HG03565 (cell line): Measurements from ENCODE around the gene CASP9.
"Not testable (repeated sequence)": the region's sequence is repeated elsewhere in the genome, so short reads cannot be mapped to it uniquely, and the experiment has no call there.

Experiments used
- ATAC-seq: cut with Tn5 transposase; IDR thresholded peaks from one replicate; pipeline ENCODE4 v1.9.1; 2021; ENCODE audit warnings: mild to moderate bottlenecking, moderate library complexity; ENCODE audit not compliant: unreplicated experiment

CASP9 gene

GRCh38 chr1:15501208-15502032 is 22.6 kb downstream of the CASP9 start:
- ATAC-seq = no peak

DNA sequence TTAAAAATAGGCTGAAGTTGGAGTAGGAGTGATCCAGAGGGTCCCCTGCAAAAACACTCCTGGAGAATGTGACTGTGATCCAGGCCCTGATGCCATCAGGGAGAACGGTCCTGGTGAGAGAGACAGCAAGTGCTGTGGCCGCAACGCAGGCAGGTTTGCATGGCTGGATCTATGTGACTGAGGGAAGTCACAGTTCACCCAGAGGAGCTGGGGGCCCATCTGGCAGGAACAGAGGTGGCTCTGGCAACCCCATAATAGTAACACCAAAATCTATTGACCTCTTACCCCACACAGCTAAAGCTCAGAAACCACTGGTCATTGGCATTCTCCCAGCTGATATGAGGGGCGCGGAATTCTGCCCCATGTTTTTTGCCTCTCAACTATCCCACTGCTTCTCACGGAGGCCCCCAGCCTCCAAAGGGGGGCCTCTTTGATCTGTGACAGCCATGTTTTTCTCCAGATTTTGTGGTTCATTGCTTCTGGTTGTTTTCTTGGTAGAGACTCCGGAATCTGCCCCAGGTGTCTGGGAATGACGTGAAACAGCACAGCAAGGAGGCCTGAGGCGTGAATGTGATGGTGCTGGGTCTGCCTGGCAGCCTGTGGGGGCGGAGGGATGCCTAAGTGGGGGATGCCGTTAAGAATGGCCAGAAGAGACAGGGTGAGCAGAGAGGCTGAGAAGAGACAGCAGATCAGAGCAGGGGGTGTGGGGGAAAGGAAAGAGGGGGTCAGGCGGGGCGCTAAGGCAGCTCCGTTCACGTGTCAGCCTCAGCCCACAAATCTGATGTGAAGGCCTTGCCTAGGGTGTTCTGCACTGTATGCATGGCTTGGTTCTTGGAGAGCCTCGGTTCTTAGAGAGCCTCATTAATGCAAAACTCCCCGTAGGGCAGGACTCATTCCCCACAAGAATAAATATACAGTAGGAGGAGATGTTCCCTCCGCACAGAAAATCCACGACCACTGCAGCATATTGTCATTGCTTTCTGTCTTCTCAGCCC is 23.5 kb downstream of the CASP9 start:
- no peak for ATAC-seq

DNA sequence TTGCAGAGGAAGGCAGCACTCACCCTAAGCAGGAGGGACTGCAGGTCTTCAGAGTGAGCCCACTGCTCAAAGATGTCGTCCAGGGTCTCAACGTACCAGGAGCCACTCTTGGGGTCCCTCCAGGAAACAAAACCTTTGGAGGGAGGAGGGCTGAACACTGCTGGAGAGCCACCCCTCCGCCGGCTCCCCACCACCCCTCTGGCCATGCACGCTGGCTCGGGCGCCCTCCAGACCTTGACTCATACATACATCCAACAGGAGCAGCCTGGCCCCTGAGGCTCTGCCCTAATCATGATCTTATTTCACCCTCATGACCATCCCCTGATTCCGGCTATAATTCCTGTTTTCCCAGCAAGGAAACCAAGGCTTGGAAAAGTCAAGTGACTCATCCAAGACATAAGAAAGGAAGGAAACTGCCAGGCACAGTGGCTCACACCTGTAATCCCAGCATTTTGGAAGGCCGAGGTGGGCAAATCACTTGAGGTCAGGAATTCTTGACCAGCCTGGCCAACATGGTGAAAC is 30.1 kb downstream of the CASP9 start:
- ATAC-seq = no peak

GRCh38 chr1:15492596-15492995 is 31.4 kb downstream of the CASP9 start:
- no peak for ATAC-seq

GRCh38 chr1:15491010-15491409 is 33.0 kb downstream of the CASP9 start:
- ATAC-seq = not testable (repeated sequence)

DNA sequence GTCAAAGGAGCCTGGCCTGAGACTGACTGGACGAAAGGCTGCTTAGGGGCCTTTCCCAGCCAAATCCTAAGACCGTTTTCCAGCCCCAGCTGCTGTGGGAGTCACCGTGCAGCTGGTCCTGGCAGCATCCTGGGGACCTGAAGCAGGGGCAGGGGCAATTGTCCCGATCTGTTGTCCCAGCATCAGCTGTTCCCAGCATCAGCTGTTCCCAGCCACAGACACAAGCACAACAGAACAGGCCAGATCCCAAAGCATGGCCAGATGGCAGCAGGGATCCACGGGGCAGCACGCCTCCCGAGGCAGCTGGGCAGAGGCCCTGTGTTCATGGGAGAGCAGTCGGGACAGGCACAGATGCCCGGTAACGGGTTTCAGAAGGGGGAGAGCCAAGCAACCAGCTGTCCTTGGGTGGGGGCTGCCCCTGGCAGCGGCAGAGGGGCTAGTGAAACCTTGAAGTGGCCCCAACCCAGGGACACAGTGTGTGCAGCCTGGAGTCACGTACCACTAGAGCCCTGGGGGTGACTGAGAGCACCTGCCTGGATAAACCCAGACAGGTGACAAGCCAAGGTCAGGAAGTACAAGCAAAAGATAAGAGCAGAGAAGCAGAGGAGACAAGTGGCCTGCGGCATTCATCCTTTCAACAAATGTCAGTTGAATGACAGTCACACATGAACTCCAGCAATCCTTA is 34.8 kb downstream of the CASP9 start:
- no peak for ATAC-seq

- ATAC-seq = no peak
Measured at GRCh38 chr1:15488371-15488770, 35.6 kb downstream of the CASP9 start.

DNA sequence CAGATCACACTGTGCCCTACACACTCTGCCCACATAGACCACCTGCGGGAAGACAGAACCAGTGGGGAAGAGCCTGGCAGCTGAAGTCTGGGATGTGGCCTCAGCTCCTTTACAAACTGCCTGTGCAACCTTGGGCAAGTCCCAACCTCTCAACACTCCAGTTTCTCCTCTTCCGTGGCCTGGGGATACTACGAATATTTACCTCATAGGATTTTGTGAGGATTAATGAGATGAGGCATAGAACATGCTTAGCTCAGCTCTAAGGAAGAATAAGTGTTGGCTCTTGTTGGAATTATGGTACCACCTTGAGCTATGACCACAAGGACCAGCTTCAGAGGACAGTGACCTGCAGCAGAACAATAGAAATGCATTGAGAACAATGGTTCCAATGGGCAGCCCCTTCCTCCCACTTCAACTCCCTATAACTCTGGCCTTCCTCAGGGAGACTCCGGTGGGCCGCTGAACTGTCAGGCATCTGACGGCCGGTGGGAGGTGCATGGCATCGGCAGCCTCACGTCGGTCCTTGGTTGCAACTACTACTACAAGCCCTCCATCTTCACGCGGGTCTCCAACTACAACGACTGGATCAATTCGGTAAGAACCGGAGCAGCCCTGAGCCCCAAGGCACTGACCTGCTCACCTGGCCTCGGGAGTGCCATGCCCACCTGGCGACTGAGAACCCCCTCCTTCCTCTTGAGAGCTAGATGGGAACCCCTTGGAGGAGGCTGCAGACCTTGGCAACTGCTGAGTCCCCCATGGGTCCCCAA is 37.0 kb downstream of the CASP9 start:
- not testable (repeated sequence) for ATAC-seq

DNA sequence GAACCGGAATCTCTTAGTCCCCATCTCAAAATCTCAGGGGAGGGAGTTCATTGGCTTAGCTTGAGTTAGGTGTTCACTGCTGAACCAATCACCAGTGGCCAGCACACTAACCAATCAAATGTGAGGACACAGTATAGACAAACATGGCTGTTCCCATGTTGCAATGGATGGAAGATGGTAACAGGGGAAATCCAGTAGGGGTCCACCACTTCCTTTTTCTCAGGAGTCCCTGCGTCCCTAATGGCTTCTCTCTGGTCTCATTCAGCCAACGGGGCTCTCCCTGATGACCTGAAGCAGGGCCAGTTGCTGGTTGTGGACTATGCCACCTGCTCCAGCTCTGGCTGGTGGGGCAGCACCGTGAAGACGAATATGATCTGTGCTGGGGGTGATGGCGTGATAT is 38.4 kb downstream of the CASP9 start:
- ATAC-seq = no peak

GRCh38 chr1:15484443-15484842 is 39.6 kb downstream of the CASP9 start:
- not testable (repeated sequence) for ATAC-seq

DNA sequence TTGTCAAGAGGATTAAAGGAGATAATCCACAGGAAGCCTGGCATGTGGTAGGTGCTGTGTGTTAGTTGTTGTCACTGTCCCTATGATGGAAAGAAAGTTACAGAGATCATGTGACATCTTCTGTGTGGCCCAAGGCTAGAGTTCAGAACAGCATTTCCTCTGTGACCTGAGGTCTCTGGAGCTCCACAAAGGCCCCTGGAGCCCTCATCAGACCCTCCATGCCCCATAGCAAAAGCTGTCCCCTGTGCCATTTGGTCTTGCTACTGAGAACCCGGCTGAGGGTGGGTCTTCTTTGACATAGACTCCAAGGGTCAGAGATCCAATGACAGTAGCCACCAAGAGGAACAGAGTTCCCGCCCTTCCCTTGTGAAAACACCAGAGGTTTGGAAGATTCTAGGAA is 40.0 kb downstream of the CASP9 start:
- ATAC-seq = no peak

DNA sequence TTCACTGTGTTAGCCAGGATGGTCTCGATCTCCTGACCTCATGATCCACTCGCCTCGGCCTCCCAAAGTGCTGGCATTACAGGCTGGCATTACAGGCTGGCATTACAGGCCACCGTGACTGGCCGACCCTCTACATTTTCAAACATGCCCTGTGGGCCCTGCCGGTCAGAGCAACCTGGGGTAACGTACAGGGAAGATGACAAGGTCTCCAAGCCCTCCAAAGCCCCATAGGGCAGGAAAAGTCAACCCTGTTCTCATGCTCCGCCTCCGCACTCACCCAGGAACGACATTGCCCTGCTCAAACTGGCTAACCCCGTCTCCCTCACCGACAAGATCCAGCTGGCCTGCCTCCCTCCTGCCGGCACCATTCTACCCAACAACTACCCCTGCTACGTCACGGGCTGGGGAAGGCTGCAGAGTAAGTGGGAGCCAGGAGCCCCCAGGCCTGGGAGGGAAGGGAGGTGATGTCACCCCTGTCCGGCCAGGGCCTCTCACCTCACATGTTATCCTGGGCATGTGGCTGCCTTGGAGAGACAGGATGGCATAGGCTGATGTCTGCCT is 41.0 kb downstream of the CASP9 start:
- ATAC-seq = not testable (repeated sequence)

- ATAC-seq = not testable (repeated sequence)
Measured at GRCh38 chr1:15482455-15482854, 41.6 kb downstream of the CASP9 start.

- ATAC-seq = no peak
Measured at GRCh38 chr1:15479654-15480347, 44.2 kb downstream of the CASP9 start.

DNA sequence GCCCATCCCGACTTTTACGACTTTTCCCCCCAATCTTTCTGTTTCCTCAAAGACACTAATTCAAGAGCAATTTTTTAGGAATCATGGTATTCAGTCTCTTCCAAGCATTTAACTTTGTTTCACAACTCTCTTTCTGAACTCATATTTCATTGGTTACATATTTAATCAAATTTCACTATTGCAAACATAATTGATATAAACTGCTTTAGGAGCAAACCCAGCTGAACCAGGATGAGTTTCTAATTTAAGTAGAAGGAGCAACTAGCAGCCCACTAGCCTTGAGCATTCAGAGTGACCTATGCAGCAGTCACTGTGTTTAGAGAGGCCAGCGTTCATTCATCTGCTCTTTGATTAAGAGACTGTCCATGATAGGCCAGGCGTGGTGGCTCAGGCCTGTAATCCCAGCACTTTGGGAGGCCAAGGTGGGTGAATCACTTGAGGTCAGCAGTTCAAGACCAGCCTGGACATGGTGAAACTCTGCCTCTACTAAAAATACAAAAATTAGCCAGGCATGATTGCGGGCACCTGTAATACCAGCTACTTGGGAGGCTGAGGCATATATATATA is 46.3 kb downstream of the CASP9 start:
- ATAC-seq = no peak

- ATAC-seq = no peak
Measured at GRCh38 chr1:15476927-15477326, 47.1 kb downstream of the CASP9 start.

GRCh38 chr1:15475752-15476314 is 48.2 kb downstream of the CASP9 start, which contains the start of gene CELA2B:
CELA2B (plus strand) TSS chr1:15476104; CDS start chr1:15476126, 22 bp downstream.
- no peak for ATAC-seq

GRCh38 chr1:15472587-15472986 is 51.4 kb downstream of the CASP9 start:
- no peak for ATAC-seq
